CD4-positive, alpha-beta T cell (primary cell): ENCODE data around the gene CFAP45. TPM values are rescaled to one million over a fixed set of nuclear protein-coding genes. Genes with fewer than 3 reads are reported as not detected.

Source experiments
- ATAC-seq: fragments of 200-7000 bp; cut with Tn5 transposase; one replicate; pipeline ENCODE4 v1.10.0; 2022; ENCODE audit warnings: mild to moderate bottlenecking; ENCODE audit not compliant: poor library complexity
- CTCF ChIA-PET: fragments of 350-600 bp; sonication (Branson Sonifier 250); formaldehyde crosslinking; loops from one replicate; lab custom pipeline; 2021; ENCODE audit warnings: antibody characterized with exemption, inconsistent platforms; lab: Charles Lee
- POLR2A ChIA-PET: fragments of 350-600 bp; sonication (Branson Sonifier 250); formaldehyde crosslinking; loops from one replicate; lab custom pipeline; 2021; ENCODE audit warnings: antibody characterized with exemption, inconsistent platforms; lab: Charles Lee
- DNase-seq, 14 experiments: peaks; one replicate each; pipeline ENCODE4 v3.0.0-alpha.2; 2013 to 2020; ENCODE audit warnings: mixed read lengths in 2 of 14
- H3K27ac ChIP-seq, 2 donors: one replicate each; pipeline versions ENCODE4 v1.5.1 to v1.7.0; 2013; ENCODE audit warnings: low read length in 2 of 2, low read depth in 1 of 2, mild to moderate bottlenecking in 1 of 2
- H3K27me3 ChIP-seq, 2 experiments: 1 replicate in 1 of 2; 2 replicates in 1 of 2; pipeline versions ENCODE4 v1.6.1 to v1.7.0; 2013; ENCODE audit warnings: low read length in 2 of 2, control low read depth in 1 of 2, mild to moderate bottlenecking in 1 of 2, moderate library complexity in 1 of 2; ENCODE audit not compliant: insufficient read depth in 2 of 2, control insufficient read depth in 1 of 2
- H3K36me3 ChIP-seq: one replicate; pipeline ENCODE4 v1.6.1; 2013; ENCODE audit warnings: low read length, control low read depth; ENCODE audit not compliant: insufficient read depth
- H3K4me1 ChIP-seq: one replicate; pipeline ENCODE4 v1.6.1; 2013; ENCODE audit warnings: low read length, control low read depth; ENCODE audit not compliant: insufficient read depth
- H3K4me3 ChIP-seq: one replicate; pipeline ENCODE4 v1.5.1; 2013; ENCODE audit warnings: mild to moderate bottlenecking, low read length, moderate library complexity
- H3K9me3 ChIP-seq, 2 experiments: 1 replicate in 1 of 2; 2 replicates in 1 of 2; pipeline versions ENCODE4 v1.6.1 to v1.7.0; 2013; ENCODE audit warnings: low read length in 2 of 2, mild to moderate bottlenecking in 2 of 2, control low read depth in 1 of 2, moderate library complexity in 1 of 2; ENCODE audit not compliant: control insufficient read depth in 1 of 2, insufficient read depth in 1 of 2
- H3K27ac Mint-ChIP-seq: one replicate; pipeline ENCODE4 v1.8.0; 2020; ENCODE audit warnings: mixed read lengths
- H3K27me3 Mint-ChIP-seq: one replicate; pipeline ENCODE4 v1.8.0; 2021; ENCODE audit warnings: mixed read lengths
- H3K36me3 Mint-ChIP-seq: one replicate; pipeline ENCODE4 v1.8.0; 2021; ENCODE audit warnings: low read depth, mixed read lengths
- H3K4me1 Mint-ChIP-seq: one replicate; pipeline ENCODE4 v1.8.0; 2021; ENCODE audit warnings: low read depth, mixed read lengths
- H3K4me3 Mint-ChIP-seq: one replicate; pipeline ENCODE4 v1.8.0; 2020; ENCODE audit warnings: mild to moderate bottlenecking, mixed read lengths
- H3K9me3 Mint-ChIP-seq: one replicate; pipeline ENCODE4 v1.8.0; 2020; ENCODE audit warnings: mixed read lengths
- CTCF ChIP-seq: fragments of 200-600 bp; IDR thresholded peaks from one replicate; pipeline ENCODE4 v1.8.0; 2022; ENCODE audit warnings: antibody characterized with exemption, mild to moderate bottlenecking
- intact Hi-C, 2 experiments: fragments of 100-400 bp; cut with DNase I in 1 of 2; cut with micrococcal nuclease in 1 of 2; formaldehyde crosslinking; loops; one replicate each; pipeline versions ENCODE4 v1.15.1 to v1.9.0; 2023 to 2025; cut with DNase I, micrococcal nuclease
- total RNA-seq, 174 experiments: library from RNA in 2 of 174; stranded (reverse) in 2 of 174; gene quantifications; one replicate each; pipeline ENCODE4 v1.2.3 and lab custom pipeline; 2021 to 2026

Gene CFAP45
- total RNA-seq, 2 experiments from 2014 or later = 8.4 to 9.0 TPM

GRCh38 chr1:159849626-159850366 is 50.2 kb downstream of the CFAP45 start:
- no peaks in the 10 kb centered on the region for H3K36me3 ChIP-seq
- intact Hi-C loops = loop anchor here (2.0 to 10.0 kb wide), 3 partner anchors 41 to 85 kb away; partner anchors contain the start of gene TAGLN2 (in 1 of the 2)
- no peak overlapping the region for H3K4me3 Mint-ChIP-seq
- ChIA-PET POLR2A (no interaction called here), CTCF (no interaction called here)
- ATAC-seq (no peak), DNase-seq (peak in 2 of 14 experiments; percentile 28 to 43)
- H3K4me1 Mint-ChIP-seq = peaks cover 15% of the 10 kb centered on the region
- H3K4me3 ChIP-seq = no peak overlapping the region
- no peaks in the 10 kb centered on the region for H3K36me3 Mint-ChIP-seq
- no peak overlapping the region for H3K27ac Mint-ChIP-seq
- H3K27ac ChIP-seq = no peak overlapping the region
- no peaks in the 10 kb centered on the region for H3K9me3 Mint-ChIP-seq
- no peak for TF ChIP-seq CTCF
- no peaks in the 10 kb centered on the region for H3K27me3 Mint-ChIP-seq
- no peaks in the 10 kb centered on the region for H3K27me3 ChIP-seq
- no peaks in the 10 kb centered on the region for H3K9me3 ChIP-seq
- H3K4me1 ChIP-seq = peaks cover 3% of the 10 kb centered on the region

GRCh38 chr1:159848326-159848725 is 51.6 kb downstream of the CFAP45 start:
- Mint-ChIP-seq H3K4me3 (no peak overlapping the region), H3K36me3 (no peaks in the 10 kb centered on the region), H3K4me1 (peaks cover 6% of the 10 kb centered on the region), H3K9me3 (no peaks in the 10 kb centered on the region), H3K27ac (no peak overlapping the region), H3K27me3 (no peaks in the 10 kb centered on the region)
- H3K36me3 ChIP-seq = no peaks in the 10 kb centered on the region
- DNase-seq = no peak
- intact Hi-C loops = no loop called here
- no peak for ATAC-seq
- H3K4me3 ChIP-seq = no peak overlapping the region
- no peaks in the 10 kb centered on the region for H3K27me3 ChIP-seq
- H3K27ac ChIP-seq = no peak overlapping the region
- no peaks in the 10 kb centered on the region for H3K4me1 ChIP-seq
- CTCF ChIA-PET = no interaction called here
- TF ChIP-seq CTCF = no peak
- no peaks in the 10 kb centered on the region for H3K9me3 ChIP-seq
- POLR2A ChIA-PET = no interaction called here

DNA sequence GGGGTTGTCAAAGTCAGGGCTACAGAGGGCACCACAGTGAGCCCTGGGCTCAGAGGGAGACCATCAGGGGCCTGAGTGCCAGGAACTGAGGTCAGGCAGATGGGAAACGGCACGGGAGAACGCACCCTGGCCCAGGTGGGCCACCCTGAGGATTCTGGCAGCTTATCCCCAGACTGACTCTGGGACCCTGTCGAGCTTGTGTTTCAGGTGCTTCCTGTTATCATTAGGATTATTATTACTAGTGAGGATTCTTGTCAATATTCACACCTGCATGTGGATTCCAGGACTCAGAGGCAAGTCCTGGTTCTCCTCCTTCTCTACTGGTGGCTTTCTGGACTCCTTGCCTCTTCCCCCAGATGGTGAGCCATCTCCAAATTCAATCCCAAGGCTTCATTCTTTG is 52.7 kb downstream of the CFAP45 start:
- H3K4me3 ChIP-seq = no peak overlapping the region
- no peak overlapping the region for H3K27ac Mint-ChIP-seq
- no peaks in the 10 kb centered on the region for H3K9me3 Mint-ChIP-seq
- H3K4me3 Mint-ChIP-seq = no peak overlapping the region
- ATAC-seq = no peak
- H3K4me1 ChIP-seq = no peaks in the 10 kb centered on the region
- H3K27me3 ChIP-seq = no peaks in the 10 kb centered on the region
- DNase-seq = no peak
- H3K36me3 Mint-ChIP-seq = no peaks in the 10 kb centered on the region
- H3K27me3 Mint-ChIP-seq = no peaks in the 10 kb centered on the region
- H3K9me3 ChIP-seq = no peaks in the 10 kb centered on the region
- POLR2A ChIA-PET = no interaction called here
- no peak overlapping the region for H3K27ac ChIP-seq
- intact Hi-C loops = no loop called here
- no peaks in the 10 kb centered on the region for H3K4me1 Mint-ChIP-seq
- CTCF ChIA-PET = no interaction called here
- H3K36me3 ChIP-seq = no peaks in the 10 kb centered on the region
- TF ChIP-seq CTCF = no peak
